K562 (cell line): ENCODE results near the gene SOCS3. TPM values are rescaled to one million over a fixed set of nuclear protein-coding genes. Genes with fewer than 3 reads are reported as not detected.

Source experiments
- ATAC-seq: fragments of 200-7000 bp; cut with Tn5 transposase; 3 replicates; pipeline ENCODE4 v1.9.1; 2020; ENCODE audit warnings: moderate library complexity
- Bru-seq: library from RNA; stranded (reverse); fragments of 400-500 nt; gene quantifications from one replicate; lab custom pipeline; 2021; lab: Mats Ljungman, UMichigan
- BruChase-seq, 2 experiments: library from RNA; stranded (reverse); fragments of 400-500 nt; gene quantifications; one replicate each; lab custom pipeline; 2021; lab: Mats Ljungman, UMichigan
- BruUV-seq: library from RNA; stranded (reverse); fragments of 400-500 nt; replicated peaks from 2 replicates; lab custom pipeline; 2021; lab: Mats Ljungman, UMichigan
- CTCF ChIA-PET: fragments of 300-600 bp; formaldehyde crosslinking; extraction: SDS; loops from one replicate; lab custom pipeline; 2021; ENCODE audit warnings: low intra/inter-chr PET ratio; lab: Yijun Ruan, JAX
- POLR2A ChIA-PET: fragments of 300-600, 350-650 bp; sonication (Branson Sonifier 250); formaldehyde crosslinking; extraction: SDS; loops from one replicate; lab custom pipeline; 2021; ENCODE audit warnings: antibody characterized with exemption, inconsistent platforms; lab: Yijun Ruan, JAX
- DNase-seq, 4 experiments: peaks; one replicate each; pipeline versions ENCODE4 v3.0.0 to v3.0.0-alpha.2; 2011 to 2018; ENCODE audit warnings: low spot score in 3 of 4, mixed read lengths in 3 of 4; ENCODE audit errors: extremely low read depth in 1 of 4
- FAIRE-seq: peaks from 2 replicates; lab custom pipeline; 2011; peaks lifted over from hg19 to GRCh38; lab: Jason Lieb, UNC
- H2AFZ ChIP-seq: 2 replicates; pipeline ENCODE4 v1.6.0; 2011; ENCODE audit warnings: low read depth, low read length, control low read depth, inconsistent platforms
- H3K27ac ChIP-seq: fragments of 200-600 bp; 3 replicates; pipeline ENCODE4 v1.8.0; 2011; ENCODE audit warnings: low read depth, mild to moderate bottlenecking, control low read depth, inconsistent platforms, low read length, moderate library complexity, mixed read lengths; ENCODE audit errors: extremely low read depth
- H3K27me3 ChIP-seq, 2 experiments: fragments of 300-600 bp in 1 of 2; 2 replicates in 1 of 2; 3 replicates in 1 of 2; pipeline versions ENCODE4 v1.6.0 to v1.8.0; 2011; ENCODE audit warnings: inconsistent platforms in 2 of 2, low read length in 2 of 2, mild to moderate bottlenecking in 1 of 2, mixed read lengths in 1 of 2, moderate library complexity in 1 of 2; ENCODE audit not compliant: control insufficient read depth in 2 of 2, insufficient read depth in 2 of 2
- H3K36me3 ChIP-seq: fragments of 300-600 bp; 3 replicates; pipeline ENCODE4 v1.8.0; 2011; ENCODE audit warnings: mild to moderate bottlenecking, low read length, inconsistent platforms; ENCODE audit not compliant: control insufficient read depth, insufficient read depth
- H3K4me1 ChIP-seq, 2 experiments: fragments of 200-600 bp in 1 of 2; replicated peaks in 1 of 2; 2 replicates in 1 of 2; 3 replicates in 1 of 2; pipeline versions ENCODE4 v1.5.1 to v1.8.0; 2011; ENCODE audit warnings: inconsistent platforms in 2 of 2, low read length in 2 of 2, mild to moderate bottlenecking in 1 of 2, mixed read lengths in 1 of 2, moderate library complexity in 1 of 2; ENCODE audit not compliant: control insufficient read depth in 2 of 2, insufficient read depth in 2 of 2
- H3K4me2 ChIP-seq: 2 replicates; pipeline ENCODE4 v1.6.1; 2011; ENCODE audit warnings: low read length, control low read depth, inconsistent platforms, mixed read lengths; ENCODE audit not compliant: insufficient read depth
- H3K4me3 ChIP-seq: fragments of 200-600 bp; sonication (generic), shearing (Covaris generic); 2 replicates; pipeline ENCODE4 v1.5.1; 2016; ENCODE audit warnings: control low read depth, inconsistent platforms
- H3K79me2 ChIP-seq: fragments of 200-600 bp; 3 replicates; pipeline ENCODE4 v1.8.0; 2011; ENCODE audit warnings: low read length, inconsistent platforms; ENCODE audit not compliant: control insufficient read depth, insufficient read depth
- H3K9ac ChIP-seq, 2 experiments: 2 replicates each; pipeline versions ENCODE4 v1.6.0 to v1.6.1; 2011; ENCODE audit warnings: low read depth in 2 of 2, low read length in 2 of 2, control low read depth in 1 of 2, inconsistent platforms in 1 of 2, mild to moderate bottlenecking in 1 of 2, mixed read lengths in 1 of 2; ENCODE audit not compliant: insufficient read depth in 1 of 2
- H3K9me1 ChIP-seq: one replicate; pipeline ENCODE4 v1.6.0; 2011; ENCODE audit warnings: inconsistent platforms, mild to moderate bottlenecking, low read length, moderate library complexity; ENCODE audit not compliant: control insufficient read depth, insufficient read depth
- H3K9me3 ChIP-seq: replicated peaks from 2 replicates; pipeline ENCODE4 v1.5.1; 2011; ENCODE audit warnings: low read depth, low read length, inconsistent platforms; ENCODE audit not compliant: control insufficient read depth, insufficient read depth
- H4K20me1 ChIP-seq: replicated peaks from 2 replicates; pipeline ENCODE4 v1.6.1; 2011; ENCODE audit warnings: low read length, inconsistent platforms, mixed read lengths; ENCODE audit not compliant: control insufficient read depth, insufficient read depth
- FOXJ3 ChIP-seq: sonication (generic); formaldehyde crosslinking; IDR thresholded peaks from 2 replicates; pipeline ENCODE4 v1.4.0; 2020; ENCODE audit warnings: mild to moderate bottlenecking, missing genetic modification reagents
- HMGN3 ChIP-seq: IDR thresholded peaks from 2 replicates; pipeline ENCODE4 v1.6.1; 2011; ENCODE audit warnings: borderline replicate concordance, low read depth, mild to moderate bottlenecking, mixed read lengths, low read length; ENCODE audit not compliant: insufficient read length; ENCODE audit errors: extremely low read depth
- SMAD3 ChIP-seq: fragments of 450-650 bp; formaldehyde crosslinking; conservative IDR thresholded peaks from 2 replicates; pipeline ENCODE4 v1.4.0; 2020; ENCODE audit warnings: mild to moderate bottlenecking
- ZNF644 ChIP-seq: fragments of 200-800 bp; sonication (Bioruptor generic); IDR thresholded peaks from 2 replicates; pipeline ENCODE4 v1.6.1; 2016; ENCODE audit warnings: low read depth, missing genetic modification characterization, missing compliant biosample characterization
- WGBS: fragments of 100-300 bp; shearing (Covaris generic); methylation state at CpG from one replicate; pipeline ENCODE4 v1.1.6; 2016; ENCODE audit warnings: low coverage, mixed read lengths; ENCODE audit not compliant: insufficient coverage; ENCODE audit errors: missing lambda C conversion rate; 5-methylcytosine and 5-hydroxymethylcytosine counted together
- in situ Hi-C: fragments of 300-500 bp; cut with MboI; formaldehyde crosslinking; loops from 4 replicates; pipeline ENCODE4 v1.15.0; 2018; ENCODE audit warnings: inconsistent platforms, mixed read lengths
- intact Hi-C: fragments of 100-400 bp; cut with micrococcal nuclease; formaldehyde crosslinking; loops from 2 replicates; pipeline ENCODE4 v1.14.2; 2022
- long read RNA-seq, 3 experiments: library from polyadenylated mRNA in 2 of 3; library from RNA in 1 of 3; unstranded in 2 of 3; stranded (forward) in 1 of 3; transcript quantifications; one replicate each; pipeline ENCODE4 v2.0.0, GENCODE V29; 2019 to 2022
- polyA minus RNA-seq, 3 experiments: library from RNA; depleted of rRNA, polyadenylated mRNA; stranded (reverse); fragments of >200 nt; gene quantifications; 2 replicates each; pipeline ENCODE4 v1.2.3, GENCODE V29; 2011
- polyA plus RNA-seq, 8 experiments: library from polyadenylated mRNA; depleted of rRNA in 4 of 8; stranded (reverse) in 5 of 8; unstranded in 3 of 8; fragments of >200 nt; fragmentation: Nextera tagmentation in 2 of 8; fragmentation: Illumina TruSeq in 1 of 8; extraction: Ambion mirVana in 2 of 8; extraction: Trizol in 1 of 8; gene quantifications; 2 replicates each; pipeline versions ENCODE4 v1.2.1 to v1.2.3, GENCODE V29; 2011 to 2014; ENCODE audit warnings: inconsistent platforms in 1 of 8, missing spikeins in 1 of 8
- total RNA-seq, 7 experiments: library from RNA; depleted of rRNA in 6 of 7; stranded (reverse); fragments of >200 nt in 6 of 7; fragmentation: Illumina TruSeq in 2 of 7; extraction: Trizol in 2 of 7; gene quantifications; 2 replicates each; pipeline versions ENCODE4 v1.2.1 to v1.2.3, GENCODE V29; 2011 to 2021; ENCODE audit warnings: low replicate concordance in 1 of 7
- TF ChIP-seq, protein P1 (sequence below), 2 experiments: fragments of 450-650 bp in 1 of 2; sonication (generic) in 1 of 2; formaldehyde crosslinking in 1 of 2; IDR thresholded peaks in 1 of 2; conservative IDR thresholded peaks in 1 of 2; 2 replicates each; pipeline versions ENCODE4 v1.6.1 to v1.8.1; 2016 to 2023; ENCODE audit warnings: mild to moderate bottlenecking in 2 of 2, moderate library complexity in 2 of 2, inconsistent platforms in 1 of 2, missing genetic modification reagents in 1 of 2
- TF ChIP-seq, protein P2 (sequence below): sonication (generic); formaldehyde crosslinking; IDR thresholded peaks from 2 replicates; pipeline ENCODE4 v1.8.1; 2023; ENCODE audit warnings: mild to moderate bottlenecking, missing genetic modification reagents
- TF ChIP-seq, protein P3 (sequence below): fragments of 450-650 bp; conservative IDR thresholded peaks from 2 replicates; pipeline ENCODE4 v1.6.1; 2016; ENCODE audit warnings: missing genetic modification characterization, low read depth, mild to moderate bottlenecking, control low read depth, missing compliant biosample characterization
- TF ChIP-seq, protein P4 (sequence below): fragments of 450-650 bp; formaldehyde crosslinking; IDR thresholded peaks from 2 replicates; pipeline ENCODE4 v1.4.0; 2020; ENCODE audit warnings: mild to moderate bottlenecking, moderate library complexity

Gene SOCS3, protein sequence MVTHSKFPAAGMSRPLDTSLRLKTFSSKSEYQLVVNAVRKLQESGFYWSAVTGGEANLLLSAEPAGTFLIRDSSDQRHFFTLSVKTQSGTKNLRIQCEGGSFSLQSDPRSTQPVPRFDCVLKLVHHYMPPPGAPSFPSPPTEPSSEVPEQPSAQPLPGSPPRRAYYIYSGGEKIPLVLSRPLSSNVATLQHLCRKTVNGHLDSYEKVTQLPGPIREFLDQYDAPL
- 20.8 and 58.5 TPM in 2 replicates for total RNA-seq (2011; cell fraction: chromatin; rRNA removed; ENCODE audit: low replicate concordance)
- 62.9 and 64.2 TPM in 2 replicates for total RNA-seq (2011; cell fraction: nucleolus; rRNA removed)
- total RNA-seq (2011; cell fraction: nucleoplasm; rRNA removed) = 32.2 and 39.5 TPM in 2 replicates
- total RNA-seq (2014; rRNA removed) (37.3 and 38.9 TPM in 2 replicates), total RNA-seq (2014; rRNA removed; fragmentation: Illumina TruSeq; extraction: Trizol) (13.7 and 14.4 TPM in 2 replicates), total RNA-seq (2015; rRNA removed; fragmentation: Illumina TruSeq; extraction: Trizol) (10.9 and 12.3 TPM in 2 replicates), total RNA-seq (2021) (30.7 and 36.8 TPM in 2 replicates), polyA plus RNA-seq (2011; rRNA removed) (12.7 and 17.9 TPM in 2 replicates), polyA plus RNA-seq (2014; fragmentation: Illumina TruSeq; extraction: Trizol) (12.5 and 19.4 TPM in 2 replicates), polyA plus RNA-seq (2014; fragmentation: Nextera tagmentation; extraction: Ambion mirVana) (under 1 TPM; 0.56 to 0.92 TPM), polyA plus RNA-seq (2014; rRNA removed) (17.5 and 21.9 TPM in 2 replicates), polyA minus RNA-seq (2011; rRNA and poly(A)+ RNA removed) (12.4 and 23.2 TPM in 2 replicates), Bru-seq, nascent RNA (percentile 83 among the genes with signal in this experiment), BruChase-seq, experiment 1, labeled RNA remaining after a 2-hour chase (percentile 72 among the genes with signal in this experiment), BruChase-seq, experiment 2, labeled RNA remaining after a 6-hour chase (percentile 70 among the genes with signal in this experiment)
- polyA plus RNA-seq (2011; cell fraction: cytosol; rRNA removed) = 12.3 and 31.5 TPM in 2 replicates
- polyA plus RNA-seq (2011; cell fraction: nucleus; rRNA removed) = 26.9 and 59.7 TPM in 2 replicates
- polyA plus RNA-seq (2012) = 8.8 and 9.6 TPM in 2 replicates
- polyA minus RNA-seq (2011; cell fraction: cytosol; rRNA and poly(A)+ RNA removed) = 22.2 and 30.9 TPM in 2 replicates
- 23.3 and 27.7 TPM in 2 replicates for polyA minus RNA-seq (2011; cell fraction: nucleus; rRNA and poly(A)+ RNA removed)
- long read RNA-seq, experiment 1, transcript SOCS3-201 (2 exons, 2,734 nt) = major isoform, 112 of 191 reads
- long read RNA-seq, experiment 1, partial matches to known transcripts = 0 of 191 reads
- long read RNA-seq, experiment 1, other reads (novel, unspliced or antisense) = 79 of 191 reads
- long read RNA-seq, experiment 2, transcript SOCS3-201 (2 exons, 2,734 nt) = major isoform, 7 of 10 reads
- long read RNA-seq, experiment 2, partial matches to known transcripts = 0 of 10 reads
- long read RNA-seq, experiment 2, other reads (novel, unspliced or antisense) = 3 of 10 reads
- long read RNA-seq, experiment 3, transcript SOCS3-201 (2 exons, 2,734 nt) = major isoform, 20 of 24 reads
- long read RNA-seq, experiment 3, partial matches to known transcripts = 0 of 24 reads
- long read RNA-seq, experiment 3, other reads (novel, unspliced or antisense) = 4 of 24 reads

DNA sequence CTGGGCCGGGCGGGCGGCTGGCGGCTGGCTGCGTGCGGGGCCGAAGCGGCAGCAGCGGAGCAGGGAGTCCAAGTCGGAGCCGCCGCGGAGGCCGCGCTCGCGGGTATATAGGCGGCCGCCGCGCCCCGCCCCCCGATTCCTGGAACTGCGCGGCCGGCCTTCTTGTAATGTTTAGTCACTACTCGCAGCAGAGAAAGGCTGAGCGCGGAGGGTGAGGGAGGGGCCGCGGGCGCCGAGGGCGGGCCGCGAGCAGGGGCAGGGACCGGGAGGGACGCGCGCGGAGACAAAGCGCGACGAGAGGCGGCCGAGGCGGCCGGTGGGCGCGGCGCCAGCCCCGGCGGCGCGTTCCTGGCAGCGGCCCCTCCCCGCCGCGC, at the start of gene SOCS3:
TSS of gene SOCS3 (minus strand) at position 81 of the 374 bp plus-strand sequence. CDS start 982 bp downstream, outside the sequence.
- H3K4me1 ChIP-seq = peaks cover 42 to 63% of the 10 kb centered on the region in 2 experiments
- POLR2A ChIA-PET = interaction anchor here (0.7 to 1.4 kb wide), 5 partner anchors 8 to 91 kb away, joined by 3 to 6 read pairs (median 3); no protein-coding TSS in a partner anchor
- TF ChIP-seq, protein P1, sequence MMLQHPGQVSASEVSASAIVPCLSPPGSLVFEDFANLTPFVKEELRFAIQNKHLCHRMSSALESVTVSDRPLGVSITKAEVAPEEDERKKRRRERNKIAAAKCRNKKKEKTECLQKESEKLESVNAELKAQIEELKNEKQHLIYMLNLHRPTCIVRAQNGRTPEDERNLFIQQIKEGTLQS (IDR thresholded peaks at IDR 0.05) = no peak
- TF ChIP-seq, protein P1 (CRISPR knock-in tag; conservative IDR thresholded peaks at IDR 0.05) = no peak
- TF ChIP-seq HMGN3 (peak; percentile 95), ZNF644 (no peak), SMAD3 (CRISPR knock-in tag) (no peak), FOXJ3 (CRISPR knock-in tag) (no peak)
- TF ChIP-seq, protein P2, sequence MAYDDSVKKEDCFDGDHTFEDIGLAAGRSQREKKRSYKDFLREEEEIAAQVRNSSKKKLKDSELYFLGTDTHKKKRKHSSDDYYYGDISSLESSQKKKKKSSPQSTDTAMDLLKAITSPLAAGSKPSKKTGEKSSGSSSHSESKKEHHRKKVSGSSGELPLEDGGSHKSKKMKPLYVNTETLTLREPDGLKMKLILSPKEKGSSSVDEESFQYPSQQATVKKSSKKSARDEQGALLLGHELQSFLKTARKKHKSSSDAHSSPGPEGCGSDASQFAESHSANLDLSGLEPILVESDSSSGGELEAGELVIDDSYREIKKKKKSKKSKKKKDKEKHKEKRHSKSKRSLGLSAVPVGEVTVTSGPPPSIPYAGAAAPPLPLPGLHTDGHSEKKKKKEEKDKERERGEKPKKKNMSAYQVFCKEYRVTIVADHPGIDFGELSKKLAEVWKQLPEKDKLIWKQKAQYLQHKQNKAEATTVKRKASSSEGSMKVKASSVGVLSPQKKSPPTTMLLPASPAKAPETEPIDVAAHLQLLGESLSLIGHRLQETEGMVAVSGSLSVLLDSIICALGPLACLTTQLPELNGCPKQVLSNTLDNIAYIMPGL (CRISPR knock-in tag) = no peak
- TF ChIP-seq, protein P3, sequence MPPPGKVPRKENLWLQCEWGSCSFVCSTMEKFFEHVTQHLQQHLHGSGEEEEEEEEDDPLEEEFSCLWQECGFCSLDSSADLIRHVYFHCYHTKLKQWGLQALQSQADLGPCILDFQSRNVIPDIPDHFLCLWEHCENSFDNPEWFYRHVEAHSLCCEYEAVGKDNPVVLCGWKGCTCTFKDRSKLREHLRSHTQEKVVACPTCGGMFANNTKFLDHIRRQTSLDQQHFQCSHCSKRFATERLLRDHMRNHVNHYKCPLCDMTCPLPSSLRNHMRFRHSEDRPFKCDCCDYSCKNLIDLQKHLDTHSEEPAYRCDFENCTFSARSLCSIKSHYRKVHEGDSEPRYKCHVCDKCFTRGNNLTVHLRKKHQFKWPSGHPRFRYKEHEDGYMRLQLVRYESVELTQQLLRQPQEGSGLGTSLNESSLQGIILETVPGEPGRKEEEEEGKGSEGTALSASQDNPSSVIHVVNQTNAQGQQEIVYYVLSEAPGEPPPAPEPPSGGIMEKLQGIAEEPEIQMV (tag) = no peak
- TF ChIP-seq, protein P4, sequence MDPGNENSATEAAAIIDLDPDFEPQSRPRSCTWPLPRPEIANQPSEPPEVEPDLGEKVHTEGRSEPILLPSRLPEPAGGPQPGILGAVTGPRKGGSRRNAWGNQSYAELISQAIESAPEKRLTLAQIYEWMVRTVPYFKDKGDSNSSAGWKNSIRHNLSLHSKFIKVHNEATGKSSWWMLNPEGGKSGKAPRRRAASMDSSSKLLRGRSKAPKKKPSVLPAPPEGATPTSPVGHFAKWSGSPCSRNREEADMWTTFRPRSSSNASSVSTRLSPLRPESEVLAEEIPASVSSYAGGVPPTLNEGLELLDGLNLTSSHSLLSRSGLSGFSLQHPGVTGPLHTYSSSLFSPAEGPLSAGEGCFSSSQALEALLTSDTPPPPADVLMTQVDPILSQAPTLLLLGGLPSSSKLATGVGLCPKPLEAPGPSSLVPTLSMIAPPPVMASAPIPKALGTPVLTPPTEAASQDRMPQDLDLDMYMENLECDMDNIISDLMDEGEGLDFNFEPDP = no peak

More for the DNA sequence above, at the start of gene SOCS3:
- H3K9me3 ChIP-seq = no peaks in the 10 kb centered on the region
- H4K20me1 ChIP-seq = peaks cover 43% of the 10 kb centered on the region
- 0 out of 5 replicates have a peak, but pooled peaks cover 0 to under 1% of the 10 kb centered on the region in 2 experiments for H3K27me3 ChIP-seq
- peaks cover 33% of the 10 kb centered on the region for H3K36me3 ChIP-seq
- H3K9me1 ChIP-seq = peaks cover 23% of the 10 kb centered on the region
- peak; percentile 95 to 99 (median 96) for DNase-seq
- FAIRE-seq = peak; percentile 72
- intact Hi-C loops = loop anchor here (1.0 kb wide), 2 partner anchors 62 to 71 kb away; no protein-coding TSS in a partner anchor
- H3K79me2 ChIP-seq = peaks cover 41% of the 10 kb centered on the region
- in situ Hi-C loops = no loop called here
- H3K27ac ChIP-seq = peak within 1 kb of the TSS; percentile 84
- ATAC-seq = peak; percentile 87
- peak within 1 kb of the TSS; percentile 88 for H3K4me2 ChIP-seq
- CTCF ChIA-PET = interaction anchor here (2.1 kb wide), 2 partner anchors 62 to 71 kb away, joined by 12 read pairs; no protein-coding TSS in a partner anchor
- 0% methylated on average over 19 of the region's 59 CpGs for WGBS
- BruUV-seq = no TSS peak
- H2AFZ ChIP-seq = peak within 1 kb of the TSS; percentile 89
- peak within 1 kb of the TSS; percentile 90 for H3K4me3 ChIP-seq
- H3K9ac ChIP-seq = peak within 1 kb of the TSS; percentile 86 to 99
